GM19239 (cell line): ENCODE data around the gene INSC.

ENCODE experiments used
- DNase-seq: peaks from one replicate; pipeline ENCODE4 v3.0.0; 2011; ENCODE audit warnings: low spot score; ENCODE audit not compliant: insufficient read length
- FAIRE-seq: peaks from 2 replicates; lab custom pipeline; 2011; peaks lifted over from hg19 to GRCh38; lab: Jason Lieb, UNC

INSC gene

DNA sequence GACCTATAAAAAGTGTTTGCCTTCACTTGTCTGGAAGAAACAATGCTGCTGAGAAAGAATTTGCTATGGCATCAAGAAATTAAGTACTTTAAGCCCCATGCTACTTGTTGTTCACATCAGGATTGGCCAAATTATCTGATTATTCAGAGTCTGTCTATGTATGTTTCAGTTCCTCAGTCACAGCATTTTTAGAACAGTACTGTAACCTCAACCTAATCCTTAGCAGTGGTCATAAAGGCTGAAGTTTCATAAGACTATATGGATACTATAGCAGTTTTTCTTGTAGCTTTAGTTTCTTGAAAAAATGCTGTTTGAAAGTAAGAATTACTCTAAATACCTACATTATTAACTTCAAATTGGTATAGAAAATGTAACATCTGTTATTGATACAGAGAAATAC lies 153.9 kb downstream of the INSC start:
- no peak for FAIRE-seq

DNA sequence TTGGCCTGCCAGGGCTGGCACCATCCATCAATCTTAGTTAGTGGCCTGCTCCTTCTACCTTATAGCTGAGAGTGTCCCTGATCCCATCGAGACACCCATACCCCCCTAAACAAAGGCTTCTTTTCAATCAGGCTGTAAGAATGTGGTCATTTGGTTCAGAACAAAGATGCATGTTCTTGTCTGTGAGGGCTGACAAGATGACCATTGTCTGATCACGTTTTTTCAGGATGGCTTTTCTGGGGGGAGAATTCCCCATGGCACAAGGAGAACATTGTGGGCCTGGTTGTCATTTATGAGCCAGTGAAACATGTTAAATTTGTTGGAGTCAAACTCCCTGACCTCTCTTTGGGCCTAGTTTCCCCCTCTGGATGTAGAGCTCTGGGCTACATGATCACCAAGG lies 160.4 kb downstream of the INSC start:
- FAIRE-seq (no peak), DNase-seq (no peak)

More for the DNA sequence above, 153.9 kb downstream of the INSC start:
- no peak for DNase-seq

DNA sequence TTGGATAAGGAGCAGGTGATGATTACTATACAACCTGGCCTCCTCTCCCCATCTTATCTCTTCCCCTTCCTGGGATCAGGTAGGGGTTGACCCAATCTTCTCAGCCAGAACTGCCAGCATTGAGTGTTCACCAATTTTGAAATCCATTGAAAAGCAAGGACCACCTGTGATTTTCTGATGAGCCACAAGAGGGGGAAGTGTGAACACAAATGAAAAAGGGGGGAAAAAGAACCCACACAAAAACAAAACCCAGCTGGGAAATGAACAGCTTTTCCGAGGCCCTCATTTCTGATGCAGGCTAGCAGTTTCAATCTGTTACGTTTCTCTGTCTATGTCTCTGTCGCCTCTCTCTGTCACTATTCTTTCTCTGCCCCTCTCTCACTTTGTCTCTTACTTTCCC lies 161.9 kb downstream of the INSC start:
- FAIRE-seq: no peak
- DNase-seq: no peak

DNA sequence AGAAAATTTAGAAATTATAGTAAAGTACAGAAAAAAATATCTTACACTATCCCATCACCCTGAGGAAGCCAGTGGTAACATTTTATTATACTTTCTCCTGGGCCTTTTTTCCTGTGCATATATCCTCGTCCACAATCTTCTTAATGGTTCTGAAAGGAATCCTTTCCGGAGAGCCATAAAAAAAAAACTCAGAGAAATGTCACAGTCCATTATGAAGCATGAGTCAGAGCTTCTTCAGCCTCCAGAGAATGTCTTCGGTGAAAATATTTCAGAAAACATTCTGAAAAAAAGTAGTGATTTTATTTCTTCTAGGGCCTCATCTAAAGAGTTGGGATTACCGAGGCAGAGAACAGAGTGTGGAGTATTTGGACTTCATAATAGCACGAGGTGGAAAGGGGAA lies 163.4 kb downstream of the INSC start:
- no peak for FAIRE-seq
- no peak for DNase-seq

DNA sequence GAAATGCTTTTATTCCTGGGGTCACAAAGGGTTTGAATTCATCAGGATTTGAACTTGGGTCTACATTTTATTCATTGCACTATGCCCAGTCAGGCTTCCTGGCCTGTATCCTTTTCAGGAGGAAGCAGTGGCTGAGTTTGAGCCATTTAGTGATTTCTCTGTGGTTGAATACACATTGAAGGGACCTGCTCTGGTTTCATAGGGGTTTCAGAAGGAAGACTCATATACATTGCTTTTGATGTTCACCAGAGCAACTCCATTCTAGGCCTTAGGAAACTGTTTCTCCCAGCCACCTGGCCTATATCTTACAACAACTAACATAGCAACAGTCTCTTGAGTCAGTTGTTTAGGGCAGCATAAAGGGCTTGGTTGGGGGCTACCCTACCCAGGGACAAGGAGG lies 165.7 kb downstream of the INSC start:
- FAIRE-seq (no peak), DNase-seq (no peak)

DNA sequence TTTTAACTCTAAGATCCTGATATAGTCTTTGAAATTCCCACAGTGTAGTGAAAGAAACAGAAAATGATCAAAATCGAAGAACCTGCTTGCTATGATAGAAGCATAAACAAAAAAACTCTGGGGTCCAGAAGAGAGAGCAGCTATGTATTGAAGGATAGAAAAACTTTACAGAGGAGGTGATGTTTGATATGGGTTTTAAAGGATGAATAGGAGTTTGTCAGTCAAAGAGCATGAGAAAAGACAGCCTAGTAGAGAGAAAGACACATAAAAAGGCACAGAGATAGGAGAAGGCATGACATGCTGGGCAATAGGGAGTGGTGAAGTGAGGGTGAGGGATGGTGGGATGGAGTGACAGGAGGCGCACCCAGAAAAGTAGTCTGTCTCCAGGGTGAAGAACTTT lies 168.0 kb downstream of the INSC start:
- DNase-seq (no peak), FAIRE-seq (no peak)

DNA sequence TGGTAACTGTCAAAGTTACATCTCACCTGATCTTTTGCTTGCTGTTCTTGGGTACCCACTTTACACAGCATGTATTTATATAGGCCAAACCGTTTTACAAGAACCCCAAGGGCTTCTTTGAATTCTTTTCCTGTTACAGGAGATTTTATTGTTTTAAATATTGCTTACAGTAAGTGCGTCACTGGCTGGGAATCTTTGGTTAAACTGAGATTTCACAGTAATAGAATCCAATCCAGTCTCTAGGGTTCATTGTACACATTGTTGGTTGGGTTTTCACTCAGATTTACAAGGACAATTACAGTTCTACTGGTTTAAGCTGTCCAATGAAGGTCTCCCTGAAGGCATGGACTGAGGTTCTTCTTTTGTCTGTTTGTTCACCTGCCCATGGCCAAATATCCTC lies 171.7 kb downstream of the INSC start:
- DNase-seq: no peak
- FAIRE-seq: no peak

DNA sequence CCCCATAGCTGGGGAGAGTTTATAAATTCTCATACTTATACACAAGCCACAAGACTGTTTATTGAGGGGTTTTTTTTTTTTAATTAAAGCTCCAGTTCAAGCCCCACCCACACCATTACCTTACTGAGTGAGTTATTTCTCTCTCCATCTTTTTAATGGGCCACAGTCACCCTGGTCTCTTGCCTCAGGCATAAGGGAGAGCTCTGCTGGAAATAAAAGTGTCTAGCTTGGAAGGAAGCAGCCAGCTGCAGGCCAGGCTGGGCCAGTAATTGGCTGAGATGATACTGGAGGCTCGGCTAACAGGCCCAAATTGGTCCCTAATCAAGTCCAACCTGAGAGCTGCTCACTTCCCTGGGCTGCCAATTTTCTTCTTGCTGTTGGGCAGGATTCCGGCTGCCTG lies 174.1 kb downstream of the INSC start:
- DNase-seq (no peak), FAIRE-seq (no peak)

DNA sequence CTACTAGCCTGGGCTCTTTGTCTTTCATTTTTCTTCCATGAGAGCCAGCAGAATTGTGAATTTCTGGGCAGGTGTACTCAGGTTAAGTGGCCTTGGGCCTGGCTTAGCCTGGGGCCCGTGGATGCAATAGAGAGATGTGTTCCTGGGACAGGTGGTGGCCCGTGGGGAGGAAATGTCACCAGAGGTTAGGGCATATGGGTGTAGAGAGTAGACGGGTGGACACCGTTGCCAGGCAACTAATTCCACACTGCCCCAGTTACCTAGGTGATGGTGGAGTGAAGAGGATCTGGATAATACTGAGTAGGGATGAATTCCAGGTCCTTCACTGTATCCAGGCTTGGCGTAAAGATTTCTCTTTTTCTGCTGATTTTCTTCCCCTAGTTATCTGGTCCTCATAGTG lies 175.0 kb downstream of the INSC start:
- no peak for FAIRE-seq
- no peak for DNase-seq

DNA sequence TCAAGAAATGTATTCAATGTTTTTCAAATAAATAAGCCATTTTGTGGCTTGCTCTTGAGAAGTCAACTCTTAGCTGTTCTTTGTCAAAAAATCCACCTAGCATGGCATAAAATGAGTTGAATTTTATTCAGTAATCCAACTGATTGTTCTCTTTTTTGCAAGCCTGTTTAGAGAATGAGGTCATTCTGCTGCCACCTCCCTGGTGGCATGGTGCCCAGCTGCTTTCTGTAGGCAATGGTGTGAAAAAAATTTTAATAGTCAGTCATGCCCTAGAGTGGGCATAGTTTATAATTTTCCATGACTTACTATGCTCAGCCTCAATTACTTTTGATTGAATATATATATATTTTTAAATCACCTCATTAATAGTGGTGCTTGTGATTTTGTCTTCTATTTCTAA lies 177.2 kb downstream of the INSC start:
- DNase-seq: no peak
- FAIRE-seq: no peak

DNA sequence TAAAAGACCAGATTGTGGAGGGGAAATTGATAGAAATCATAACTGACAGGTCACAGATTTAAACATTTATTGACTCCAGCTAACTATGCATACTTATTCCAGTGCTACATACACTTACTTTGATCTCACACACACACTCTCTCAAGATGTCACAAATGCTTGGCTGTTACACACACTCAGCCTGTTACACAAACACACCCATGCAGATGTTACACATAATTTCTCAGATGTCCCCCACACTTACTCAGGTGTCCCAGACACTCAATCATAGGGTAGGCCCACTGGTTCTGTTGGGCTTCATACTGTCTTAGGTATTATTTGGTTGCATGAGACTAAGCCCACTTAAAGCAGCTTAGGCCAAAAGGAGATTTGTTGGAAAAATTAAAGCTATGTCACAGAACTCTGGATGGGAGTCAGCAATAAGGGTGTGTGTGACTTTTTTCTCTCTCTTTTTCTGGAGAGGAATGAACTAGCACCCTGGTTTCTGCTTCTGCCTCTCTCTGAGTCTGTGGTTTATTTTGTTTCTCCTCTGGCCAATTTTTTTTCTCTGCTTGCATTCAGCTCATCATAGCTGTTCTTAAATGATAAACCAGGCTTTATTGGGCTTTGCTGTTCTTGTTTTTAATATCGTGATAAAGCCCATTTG lies 179.4 kb downstream of the INSC start:
- FAIRE-seq (no peak), DNase-seq (no peak)

DNA sequence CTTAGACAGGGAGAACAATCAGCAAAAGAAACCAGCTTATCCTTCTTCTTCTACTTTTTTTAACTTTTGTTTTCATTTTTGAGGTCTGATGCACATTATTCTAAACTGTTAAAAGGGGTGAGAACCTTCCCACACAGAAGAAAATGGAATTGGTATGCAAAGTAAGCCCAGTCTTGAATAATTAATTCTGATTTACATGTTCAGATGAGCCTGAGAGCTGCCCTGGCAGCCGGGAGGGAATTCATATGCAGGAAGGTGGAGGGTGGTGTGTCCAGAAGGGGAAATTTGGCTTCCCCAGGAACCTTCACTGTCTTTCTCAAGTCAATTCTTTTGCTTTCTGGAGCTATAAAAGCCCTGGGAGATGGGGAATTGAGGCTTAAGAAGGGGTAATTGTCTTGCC lies 181.0 kb downstream of the INSC start:
- FAIRE-seq (no peak), DNase-seq (no peak)
